Uterus (tissue), 2 donors: ENCODE measurements around the gene TANGO6.

Experiments used
- POLR2A ChIP-seq, 2 donors: fragments of 450-650 bp; IDR thresholded peaks; one replicate each; pipeline ENCODE4 v1.6.1; 2016; ENCODE audit warnings: antibody characterized with exemption in 2 of 2, mild to moderate bottlenecking in 1 of 2, moderate library complexity in 1 of 2
- TF ChIP-seq, protein P1 (sequence below), 4 experiments: fragments of 200-600 bp in 2 of 4; fragments of 450-650 bp in 2 of 4; sonication (generic) in 2 of 4; IDR thresholded peaks; one replicate each; pipeline ENCODE4 v1.5.1; 2016 to 2019; ENCODE audit warnings: antibody characterized with exemption in 4 of 4, mild to moderate bottlenecking in 2 of 4, moderate library complexity in 1 of 4

DNA sequence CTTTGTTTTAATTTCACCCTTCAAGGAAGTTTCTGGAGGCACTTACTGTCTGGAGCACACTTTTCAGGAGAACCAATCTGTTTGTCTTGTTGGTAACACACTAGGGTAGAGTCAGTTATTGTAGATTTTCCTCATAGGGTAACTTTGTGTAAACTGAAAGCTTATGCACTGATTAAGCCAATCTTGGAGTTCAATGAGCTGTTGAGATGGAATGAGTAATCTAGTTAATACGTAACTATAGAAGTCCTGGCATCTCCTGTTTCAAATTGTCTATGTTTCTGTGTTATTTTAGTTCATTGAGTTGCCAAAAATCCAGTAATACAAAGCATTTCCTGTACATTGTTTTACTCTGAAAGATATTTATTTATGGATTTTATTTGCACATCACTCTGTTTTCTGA lies 150.6 kb downstream of the TANGO6 start:
- TF ChIP-seq POLR2A (IDR thresholded peaks at IDR 0.05) = no peak
- TF ChIP-seq, protein P1, sequence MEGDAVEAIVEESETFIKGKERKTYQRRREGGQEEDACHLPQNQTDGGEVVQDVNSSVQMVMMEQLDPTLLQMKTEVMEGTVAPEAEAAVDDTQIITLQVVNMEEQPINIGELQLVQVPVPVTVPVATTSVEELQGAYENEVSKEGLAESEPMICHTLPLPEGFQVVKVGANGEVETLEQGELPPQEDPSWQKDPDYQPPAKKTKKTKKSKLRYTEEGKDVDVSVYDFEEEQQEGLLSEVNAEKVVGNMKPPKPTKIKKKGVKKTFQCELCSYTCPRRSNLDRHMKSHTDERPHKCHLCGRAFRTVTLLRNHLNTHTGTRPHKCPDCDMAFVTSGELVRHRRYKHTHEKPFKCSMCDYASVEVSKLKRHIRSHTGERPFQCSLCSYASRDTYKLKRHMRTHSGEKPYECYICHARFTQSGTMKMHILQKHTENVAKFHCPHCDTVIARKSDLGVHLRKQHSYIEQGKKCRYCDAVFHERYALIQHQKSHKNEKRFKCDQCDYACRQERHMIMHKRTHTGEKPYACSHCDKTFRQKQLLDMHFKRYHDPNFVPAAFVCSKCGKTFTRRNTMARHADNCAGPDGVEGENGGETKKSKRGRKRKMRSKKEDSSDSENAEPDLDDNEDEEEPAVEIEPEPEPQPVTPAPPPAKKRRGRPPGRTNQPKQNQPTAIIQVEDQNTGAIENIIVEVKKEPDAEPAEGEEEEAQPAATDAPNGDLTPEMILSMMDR (IDR thresholded peaks at IDR 0.05) = no peak
